H54 (cell line): ENCODE results near the gene LDLRAP1.
A peak's percentile ranks its signal among the peaks of the same experiment; 100 is the strongest.

Experiments
- DNase-seq: peaks from one replicate; pipeline ENCODE4 v3.0.0; 2011; ENCODE audit warnings: low spot score, mixed read lengths; ENCODE audit not compliant: insufficient read length
- FAIRE-seq: peaks from 3 replicates; lab custom pipeline; 2011; peaks lifted over from hg19 to GRCh38; lab: Jason Lieb, UNC
- POLR2A ChIP-seq: IDR thresholded peaks from 2 replicates; pipeline ENCODE4 v1.6.1; 2011; ENCODE audit warnings: low read depth, mild to moderate bottlenecking, low read length

The LDLRAP1 gene

GRCh38 chr1:25566176-25566729 is 22.8 kb downstream of the LDLRAP1 start:
- no peak for FAIRE-seq
- no peak for TF ChIP-seq POLR2A
- no peak for DNase-seq

GRCh38 chr1:25566730-25567341 is 23.4 kb downstream of the LDLRAP1 start:
- DNase-seq (no peak), FAIRE-seq (no peak)
- no peak for TF ChIP-seq POLR2A

- no peak for FAIRE-seq
- no peak for DNase-seq
- no peak for TF ChIP-seq POLR2A
Observed at GRCh38 chr1:25567710-25568089, 24.3 kb downstream of the LDLRAP1 start.

- no peak for FAIRE-seq
- no peak for TF ChIP-seq POLR2A
- DNase-seq: peak; percentile 37
Observed at GRCh38 chr1:25568090-25568833, 24.9 kb downstream of the LDLRAP1 start.

GRCh38 chr1:25568834-25569596 is 25.6 kb downstream of the LDLRAP1 start:
- no peak for TF ChIP-seq POLR2A
- FAIRE-seq (no peak), DNase-seq (peak; percentile 89)

- FAIRE-seq (no peak), DNase-seq (no peak)
- no peak for TF ChIP-seq POLR2A
Observed at GRCh38 chr1:25569597-25570396, 26.4 kb downstream of the LDLRAP1 start.

- DNase-seq: no peak
- TF ChIP-seq POLR2A: no peak
- no peak for FAIRE-seq
Observed at GRCh38 chr1:25570798-25571521, 27.6 kb downstream of the LDLRAP1 start.

- no peak for FAIRE-seq
- TF ChIP-seq POLR2A: no peak
- DNase-seq: no peak
Observed at GRCh38 chr1:25571522-25571970, 28.1 kb downstream of the LDLRAP1 start.

GRCh38 chr1:25572107-25572506 is 28.7 kb downstream of the LDLRAP1 start:
- DNase-seq (no peak), FAIRE-seq (no peak)
- TF ChIP-seq POLR2A: no peak

GRCh38 chr1:25572708-25573590 is 29.5 kb downstream of the LDLRAP1 start:
- DNase-seq (peak; percentile 27), FAIRE-seq (no peak)
- no peak for TF ChIP-seq POLR2A

GRCh38 chr1:25573591-25573930 is 30.2 kb downstream of the LDLRAP1 start:
- DNase-seq (no peak), FAIRE-seq (no peak)
- no peak for TF ChIP-seq POLR2A

GRCh38 chr1:25573961-25574360 is 30.6 kb downstream of the LDLRAP1 start:
- DNase-seq: no peak
- FAIRE-seq: no peak
- TF ChIP-seq POLR2A: no peak
